B cell (primary cell): Measurements from ENCODE around the gene HBA2. TPM values are rescaled to one million over a fixed set of nuclear protein-coding genes. Genes with fewer than 3 reads are reported as not detected.

Source experiments
- ATAC-seq: fragments of 200-7000 bp; cut with Tn5 transposase; one replicate; pipeline ENCODE4 v1.10.0; 2021; ENCODE audit warnings: low read depth, mild to moderate bottlenecking, moderate number of reproducible peaks, moderate library complexity
- CTCF ChIA-PET: fragments of 350-600 bp; sonication (Branson Sonifier 250); formaldehyde crosslinking; loops from one replicate; lab custom pipeline; 2021; ENCODE audit warnings: antibody characterized with exemption, inconsistent platforms; lab: Charles Lee
- POLR2A ChIA-PET: fragments of 350-600 bp; sonication (Branson Sonifier 250); formaldehyde crosslinking; loops from one replicate; lab custom pipeline; 2021; ENCODE audit warnings: antibody characterized with exemption; lab: Charles Lee
- DNase-seq: peaks from one replicate; pipeline ENCODE4 v3.0.0; 2013
- H2AFZ ChIP-seq: 2 replicates; pipeline ENCODE4 v1.6.1; 2012; ENCODE audit warnings: mild to moderate bottlenecking, low read depth, low read length; ENCODE audit not compliant: insufficient read depth, poor library complexity, severe bottlenecking
- H3K27ac ChIP-seq, 2 donors: 1 replicate in 1 of 2; 2 replicates in 1 of 2; pipeline ENCODE4 v1.5.1; 2012 to 2013; ENCODE audit warnings: low read length in 2 of 2, mild to moderate bottlenecking in 2 of 2, moderate library complexity in 1 of 2
- H3K27me3 ChIP-seq, 4 experiments: fragments of 200-600 bp in 1 of 4; sonication (generic) in 1 of 4; replicated peaks in 1 of 4; 1 replicate in 2 of 4; 2 replicates in 2 of 4; pipeline versions ENCODE4 v1.6.1 to v1.7.0; 2013 to 2016; ENCODE audit warnings: low read length in 3 of 4, mild to moderate bottlenecking in 2 of 4, mixed read lengths in 1 of 4, moderate library complexity in 1 of 4; ENCODE audit not compliant: insufficient read depth in 4 of 4, control insufficient read depth in 3 of 4; ENCODE audit errors: control extremely low read depth in 1 of 4
- H3K36me3 ChIP-seq, 2 experiments: replicated peaks in 1 of 2; 1 replicate in 1 of 2; 2 replicates in 1 of 2; pipeline versions ENCODE4 v1.6.1 to v1.7.1; 2013; ENCODE audit warnings: low read length in 1 of 2; ENCODE audit not compliant: insufficient read depth in 2 of 2, control insufficient read depth in 1 of 2; ENCODE audit errors: control extremely low read depth in 1 of 2, extremely low read depth in 1 of 2
- H3K4me1 ChIP-seq, 2 donors: fragments of 200-600 bp in 1 of 2; sonication (generic) in 1 of 2; 1 replicate in 1 of 2; 2 replicates in 1 of 2; pipeline versions ENCODE4 v1.5.1 to v1.6.1; 2013 to 2017; ENCODE audit warnings: low read length in 2 of 2; ENCODE audit not compliant: control insufficient read depth in 2 of 2, insufficient read depth in 2 of 2
- H3K4me2 ChIP-seq: replicated peaks from 2 replicates; pipeline ENCODE3; 2012; ENCODE audit warnings: mild to moderate bottlenecking, low read depth, low read length; ENCODE audit not compliant: poor library complexity, severe bottlenecking
- H3K4me3 ChIP-seq, 5 experiments: fragments of 200-600 bp in 1 of 5; sonication (generic) in 1 of 5; 1 replicate in 3 of 5; 2 replicates in 2 of 5; pipeline versions ENCODE4 v1.5.1 to v1.7.0; 2011 to 2016; ENCODE audit warnings: low read length in 4 of 5, mild to moderate bottlenecking in 4 of 5, low read depth in 2 of 5, control low read depth in 1 of 5, moderate library complexity in 1 of 5; ENCODE audit not compliant: insufficient read depth in 1 of 5; ENCODE audit errors: control extremely low read depth in 1 of 5, extremely low read depth in 1 of 5
- H3K79me2 ChIP-seq: fragments of 200-600 bp; sonication (generic); one replicate; pipeline ENCODE4 v1.6.0; 2016; ENCODE audit warnings: low read length; ENCODE audit not compliant: control insufficient read depth, insufficient read depth
- H3K9ac ChIP-seq: fragments of 200-600 bp; sonication (generic); 2 replicates; pipeline ENCODE4 v1.6.1; 2017; ENCODE audit warnings: mild to moderate bottlenecking, low read length, moderate library complexity
- H3K9me3 ChIP-seq, 3 donors: one replicate each; pipeline versions ENCODE4 v1.6.1 to v1.7.1; 2013; ENCODE audit warnings: low read length in 2 of 3; ENCODE audit not compliant: control insufficient read depth in 2 of 3, insufficient read depth in 1 of 3; ENCODE audit errors: control extremely low read depth in 1 of 3
- H4K20me1 ChIP-seq: 2 replicates; pipeline ENCODE4 v1.6.0; 2012; ENCODE audit warnings: mild to moderate bottlenecking, low read length; ENCODE audit not compliant: insufficient read depth, control insufficient read depth, poor library complexity, severe bottlenecking
- H3K27ac Mint-ChIP-seq: one replicate; pipeline ENCODE4 v1.8.0; 2021; ENCODE audit warnings: mixed read lengths
- H3K27me3 Mint-ChIP-seq: one replicate; pipeline ENCODE4 v1.8.0; 2021; ENCODE audit warnings: mixed read lengths
- H3K4me1 Mint-ChIP-seq: one replicate; pipeline ENCODE4 v1.8.0; 2021; ENCODE audit warnings: mixed read lengths
- H3K4me3 Mint-ChIP-seq: one replicate; pipeline ENCODE4 v1.8.0; 2021; ENCODE audit warnings: mixed read lengths
- H3K9me3 Mint-ChIP-seq: one replicate; pipeline ENCODE4 v1.8.0; 2022; ENCODE audit warnings: mixed read lengths; ENCODE audit not compliant: insufficient read depth
- EZH2 ChIP-seq: IDR thresholded peaks from 2 replicates; pipeline ENCODE4 v1.6.1; 2012; ENCODE audit warnings: borderline replicate concordance, low read depth, mild to moderate bottlenecking, moderate library complexity, low read length; ENCODE audit not compliant: insufficient read depth, poor library complexity, severe bottlenecking
- WGBS: methylation state at CpG from one replicate; pipeline ENCODE4 v1.1.5; 2013; ENCODE audit warnings: missing lambda C conversion rate; ENCODE audit not compliant: insufficient coverage; 5-methylcytosine and 5-hydroxymethylcytosine counted together
- intact Hi-C: fragments of 100-400 bp; cut with micrococcal nuclease; formaldehyde crosslinking; loops from one replicate; pipeline ENCODE4 v1.10.0; 2022
- polyA plus RNA-seq: library from polyadenylated mRNA; depleted of rRNA; stranded (reverse); fragments of >200 nt; gene quantifications from 2 replicates; pipeline ENCODE4 v1.2.3, GENCODE V29; 2012
- total RNA-seq, 2 donors: library from RNA; stranded (reverse); fragments of 120-200 nt in 1 of 2; gene quantifications; 1 replicate in 1 of 2; 2 replicates in 1 of 2; pipeline versions ENCODE4 v1.2.3 to v1.2.4, GENCODE V29; 2013 to 2022
- TF ChIP-seq, protein P1 (sequence below): fragments of 200-600 bp; IDR thresholded peaks from one replicate; pipeline ENCODE4 v1.8.0; 2022; ENCODE audit warnings: antibody characterized with exemption, mild to moderate bottlenecking

HBA2 gene
- total and polyA plus RNA-seq, 2 donors (not counting 1 experiment from before 2014, with no cell fraction given) = 75.6 to 179 TPM

DNA sequence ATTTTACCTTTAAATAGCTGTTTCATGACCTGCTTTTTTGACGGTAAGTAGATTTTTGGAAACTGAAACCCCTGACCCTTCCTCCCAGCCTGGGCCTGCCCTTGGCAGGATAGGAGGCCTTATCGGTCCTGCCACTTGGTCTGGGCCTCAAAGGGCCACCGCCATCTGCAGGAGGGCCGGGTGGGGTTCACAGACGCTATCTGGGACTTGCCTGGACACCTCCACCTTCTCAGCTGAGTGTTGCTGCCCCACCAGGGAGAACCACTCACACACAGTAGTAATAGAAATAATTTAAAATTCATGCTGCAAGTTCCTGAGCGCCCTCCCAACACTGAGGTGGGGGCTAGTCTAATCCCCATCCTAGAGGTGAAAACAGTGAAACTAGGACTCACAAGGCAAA is 29.6 kb upstream of the HBA2 start:
- Histone ChIP-seq H3K36me3 (no peaks in the 10 kb centered on the region), H3K4me3 (no peak overlapping the region), H3K9me3 (peaks cover 0 to 7% (median 0%) of the 10 kb centered on the region in 3 donors), H3K27ac (no peak overlapping the region), H3K79me2 (peaks cover 2% of the 10 kb centered on the region), H3K9ac (no peak overlapping the region), H3K4me1 (no peaks in the 10 kb centered on the region), H2AFZ (no peak overlapping the region), H4K20me1 (no peaks in the 10 kb centered on the region), H3K27me3 (peaks cover 0 to 7% (median 0%) of the 10 kb centered on the region in 4 experiments), H3K4me2 (no peak overlapping the region)
- POLR2A ChIA-PET = no interaction called here
- H3K4me3 Mint-ChIP-seq = no peak overlapping the region
- CTCF ChIA-PET = no interaction called here
- WGBS = 92% methylated on average over 6 of the region's 6 CpGs
- peaks cover 22% of the 10 kb centered on the region for H3K27me3 Mint-ChIP-seq
- intact Hi-C loops = no loop called here
- ATAC-seq (no peak), DNase-seq (no peak)
- no peak overlapping the region for H3K27ac Mint-ChIP-seq
- no peaks in the 10 kb centered on the region for H3K9me3 Mint-ChIP-seq
- H3K4me1 Mint-ChIP-seq = peaks cover 4% of the 10 kb centered on the region
- TF ChIP-seq EZH2 = no peak
- TF ChIP-seq, protein P1, sequence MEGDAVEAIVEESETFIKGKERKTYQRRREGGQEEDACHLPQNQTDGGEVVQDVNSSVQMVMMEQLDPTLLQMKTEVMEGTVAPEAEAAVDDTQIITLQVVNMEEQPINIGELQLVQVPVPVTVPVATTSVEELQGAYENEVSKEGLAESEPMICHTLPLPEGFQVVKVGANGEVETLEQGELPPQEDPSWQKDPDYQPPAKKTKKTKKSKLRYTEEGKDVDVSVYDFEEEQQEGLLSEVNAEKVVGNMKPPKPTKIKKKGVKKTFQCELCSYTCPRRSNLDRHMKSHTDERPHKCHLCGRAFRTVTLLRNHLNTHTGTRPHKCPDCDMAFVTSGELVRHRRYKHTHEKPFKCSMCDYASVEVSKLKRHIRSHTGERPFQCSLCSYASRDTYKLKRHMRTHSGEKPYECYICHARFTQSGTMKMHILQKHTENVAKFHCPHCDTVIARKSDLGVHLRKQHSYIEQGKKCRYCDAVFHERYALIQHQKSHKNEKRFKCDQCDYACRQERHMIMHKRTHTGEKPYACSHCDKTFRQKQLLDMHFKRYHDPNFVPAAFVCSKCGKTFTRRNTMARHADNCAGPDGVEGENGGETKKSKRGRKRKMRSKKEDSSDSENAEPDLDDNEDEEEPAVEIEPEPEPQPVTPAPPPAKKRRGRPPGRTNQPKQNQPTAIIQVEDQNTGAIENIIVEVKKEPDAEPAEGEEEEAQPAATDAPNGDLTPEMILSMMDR = no peak

DNA sequence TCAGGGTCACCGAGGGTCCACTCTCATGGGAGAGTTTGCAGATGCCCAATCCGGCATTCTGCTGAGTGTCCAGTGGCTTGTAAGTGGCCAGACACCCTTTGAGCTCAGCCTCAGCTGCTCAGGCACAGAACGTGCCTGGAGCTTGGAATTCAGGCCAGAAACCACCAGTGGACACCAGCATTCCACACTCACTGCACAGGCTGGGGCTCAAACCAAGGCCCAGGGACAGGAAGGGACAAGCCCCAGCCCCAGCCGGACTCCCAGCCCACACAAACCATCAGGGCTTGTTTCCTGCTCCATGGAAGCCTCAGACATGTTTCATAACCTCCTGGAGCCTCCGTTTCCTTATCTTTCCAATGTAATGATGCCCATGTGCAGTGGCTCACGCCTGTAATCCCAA is 29.2 kb upstream of the HBA2 start:
- TF ChIP-seq, protein P1 = no peak
- TF ChIP-seq EZH2 = no peak
- no peak overlapping the region for H3K27ac Mint-ChIP-seq
- POLR2A ChIA-PET = no interaction called here
- WGBS = 72% methylated on average over 6 of the region's 6 CpGs
- DNase-seq (no peak), ATAC-seq (no peak)
- intact Hi-C loops = no loop called here
- no peaks in the 10 kb centered on the region for H3K4me1 ChIP-seq
- no peak overlapping the region for H2AFZ ChIP-seq
- no peak overlapping the region for H3K4me3 ChIP-seq
- H3K27me3 Mint-ChIP-seq = peaks cover 24% of the 10 kb centered on the region
- no peaks in the 10 kb centered on the region for H3K9me3 Mint-ChIP-seq
- H3K4me2 ChIP-seq = no peak overlapping the region
- no peaks in the 10 kb centered on the region for H3K36me3 ChIP-seq
- peaks cover 0 to 9% (median 0%) of the 10 kb centered on the region in 4 experiments for H3K27me3 ChIP-seq
- CTCF ChIA-PET = no interaction called here
- H3K4me1 Mint-ChIP-seq = peaks cover 3% of the 10 kb centered on the region
- peaks cover 0 to 7% (median 0%) of the 10 kb centered on the region in 3 donors for H3K9me3 ChIP-seq
- no peak overlapping the region for H3K4me3 Mint-ChIP-seq
- no peak overlapping the region for H3K9ac ChIP-seq
- H3K79me2 ChIP-seq = no peaks in the 10 kb centered on the region
- no peaks in the 10 kb centered on the region for H4K20me1 ChIP-seq
- no peak overlapping the region for H3K27ac ChIP-seq
